ENCODE measurements around the gene SLC24A3.

The SLC24A3 gene

GRCh38 chr20:19354950-19355349, 142.5 kb downstream of the SLC24A3 start:
- H3K4me3 ChIP-seq (replicated peaks in 1 of 2; ENCODE audit: low read depth in 2 of 2, low read length in 2 of 2), result no peak overlapping the region
- TF ChIP-seq CTCF (IDR thresholded peaks at IDR 0.05; ENCODE audit: low read depth, low read length), result no peak
- peak in 1 of 2 donors; percentile 5 for DNase-seq (ENCODE audit: low read depth in 2 of 2)

GRCh38 chr20:19361790-19362189, 149.3 kb downstream of the SLC24A3 start:
- TF ChIP-seq CTCF (IDR thresholded peaks at IDR 0.05; ENCODE audit: low read depth, low read length), result no peak
- H3K4me3 ChIP-seq (replicated peaks in 1 of 2; ENCODE audit: low read depth in 2 of 2, low read length in 2 of 2), result no peak overlapping the region

GRCh38 chr20:19363476-19363875, 151.0 kb downstream of the SLC24A3 start:
- no peak overlapping the region for H3K4me3 ChIP-seq (replicated peaks in 1 of 2; ENCODE audit: low read depth in 2 of 2, low read length in 2 of 2)
- DNase-seq (ENCODE audit: low read depth in 2 of 2), result no peak
- TF ChIP-seq CTCF (IDR thresholded peaks at IDR 0.05; ENCODE audit: low read depth, low read length), result no peak

More at GRCh38 chr20:19361790-19362189, 149.3 kb downstream of the SLC24A3 start:
- no peak for DNase-seq (ENCODE audit: low read depth in 2 of 2)

GRCh38 chr20:19367591-19367990, 155.1 kb downstream of the SLC24A3 start:
- TF ChIP-seq CTCF (IDR thresholded peaks at IDR 0.05; ENCODE audit: low read depth, low read length), result no peak
- no peak for DNase-seq (ENCODE audit: low read depth in 2 of 2)
- no peak overlapping the region for H3K4me3 ChIP-seq (replicated peaks in 1 of 2; ENCODE audit: low read depth in 2 of 2, low read length in 2 of 2)

GRCh38 chr20:19368351-19368750, 155.9 kb downstream of the SLC24A3 start:
- no peak for DNase-seq (ENCODE audit: low read depth in 2 of 2)
- no peak overlapping the region for H3K4me3 ChIP-seq (replicated peaks in 1 of 2; ENCODE audit: low read depth in 2 of 2, low read length in 2 of 2)
- TF ChIP-seq CTCF (IDR thresholded peaks at IDR 0.05; ENCODE audit: low read depth, low read length), result no peak

- H3K4me3 ChIP-seq (replicated peaks in 1 of 2; ENCODE audit: low read depth in 2 of 2, low read length in 2 of 2), result no peak overlapping the region
- no peak for TF ChIP-seq CTCF (IDR thresholded peaks at IDR 0.05; ENCODE audit: low read depth, low read length)
Measured at GRCh38 chr20:19370076-19371075, 157.9 kb downstream of the SLC24A3 start.

More at GRCh38 chr20:19370076-19371075, 157.9 kb downstream of the SLC24A3 start:
- DNase-seq (ENCODE audit: low read depth in 2 of 2), result peak in 1 of 2 donors; percentile 31

Data from cardiac fibroblast (primary cell).